Measurements from ENCODE around the gene ATP5MK. TPM values are rescaled to one million over a fixed set of nuclear protein-coding genes. Genes with fewer than 3 reads are reported as not detected.

ATP5MK gene
- total and polyA plus RNA-seq, 12 donors, result 936 to 3,857 (median 1,276) TPM

DNA sequence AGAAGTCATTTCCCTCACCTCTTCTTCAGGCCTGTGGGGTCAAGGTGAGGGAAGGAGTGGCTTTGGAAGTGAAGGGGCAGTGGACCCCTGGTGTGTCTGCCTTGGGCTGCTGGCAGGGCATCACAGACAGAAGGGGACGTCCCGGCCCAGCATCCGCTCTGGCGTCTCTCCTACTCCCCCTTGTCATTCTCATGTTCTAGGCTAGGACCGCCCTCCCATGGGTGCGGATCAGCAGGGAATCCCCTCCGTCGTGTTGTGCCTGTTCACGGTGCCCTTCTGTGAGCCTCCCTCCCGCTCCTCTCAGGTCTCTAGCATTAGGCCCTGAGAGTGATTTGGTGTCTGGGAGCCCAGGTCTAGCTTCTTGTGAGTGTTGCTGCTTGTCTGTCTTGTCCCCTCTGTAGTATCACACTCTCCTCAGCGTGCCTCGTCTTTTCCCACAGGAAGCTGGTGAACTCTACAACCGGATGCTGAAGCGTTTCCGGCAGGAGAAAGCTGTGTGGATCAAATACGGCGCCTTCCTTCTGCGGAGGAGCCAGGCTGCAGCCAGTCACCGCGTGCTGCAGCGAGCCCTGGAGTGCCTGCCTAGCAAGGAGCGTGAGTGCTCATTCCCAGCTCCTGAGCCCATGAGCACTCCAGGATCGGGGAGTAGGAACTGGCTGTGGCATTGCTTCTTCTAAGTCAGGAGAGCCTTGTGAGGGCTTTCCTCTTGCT is 47.4 kb upstream of the ATP5MK start:
- ATAC-seq, result peak in 2 of 8 donors; percentile 5 to 26

DNA sequence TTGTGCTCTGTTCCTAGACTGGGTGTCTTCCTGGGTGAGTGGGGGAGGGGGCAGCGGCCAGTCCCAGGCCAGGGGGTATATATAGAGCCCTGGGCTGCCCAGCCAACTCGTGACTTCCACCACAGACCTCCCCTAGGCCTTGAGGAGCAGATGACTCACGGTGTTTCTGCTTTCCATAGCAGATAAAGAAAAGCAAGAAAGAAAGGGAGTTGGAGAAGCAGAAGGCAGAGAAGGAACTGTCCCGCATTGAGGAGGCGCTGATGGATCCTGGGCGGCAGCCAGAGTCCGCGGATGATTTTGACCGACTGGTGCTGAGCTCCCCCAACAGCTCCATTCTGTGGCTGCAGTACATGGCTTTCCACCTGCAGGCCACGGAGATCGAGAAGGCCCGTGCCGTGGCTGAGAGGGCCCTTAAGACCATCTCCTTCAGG is 45.8 kb upstream of the ATP5MK start:
- H3K27ac ChIP-seq, result peak overlapping the region in 6 of 10 donors; percentile 13 to 72 (median 24)
- intact Hi-C loops (cut with DNase I), result no loop called here
- peaks cover 0 to 99% (median 46%) of the 10 kb centered on the region in 9 donors for H3K36me3 ChIP-seq
- TF ChIP-seq, protein P1, sequence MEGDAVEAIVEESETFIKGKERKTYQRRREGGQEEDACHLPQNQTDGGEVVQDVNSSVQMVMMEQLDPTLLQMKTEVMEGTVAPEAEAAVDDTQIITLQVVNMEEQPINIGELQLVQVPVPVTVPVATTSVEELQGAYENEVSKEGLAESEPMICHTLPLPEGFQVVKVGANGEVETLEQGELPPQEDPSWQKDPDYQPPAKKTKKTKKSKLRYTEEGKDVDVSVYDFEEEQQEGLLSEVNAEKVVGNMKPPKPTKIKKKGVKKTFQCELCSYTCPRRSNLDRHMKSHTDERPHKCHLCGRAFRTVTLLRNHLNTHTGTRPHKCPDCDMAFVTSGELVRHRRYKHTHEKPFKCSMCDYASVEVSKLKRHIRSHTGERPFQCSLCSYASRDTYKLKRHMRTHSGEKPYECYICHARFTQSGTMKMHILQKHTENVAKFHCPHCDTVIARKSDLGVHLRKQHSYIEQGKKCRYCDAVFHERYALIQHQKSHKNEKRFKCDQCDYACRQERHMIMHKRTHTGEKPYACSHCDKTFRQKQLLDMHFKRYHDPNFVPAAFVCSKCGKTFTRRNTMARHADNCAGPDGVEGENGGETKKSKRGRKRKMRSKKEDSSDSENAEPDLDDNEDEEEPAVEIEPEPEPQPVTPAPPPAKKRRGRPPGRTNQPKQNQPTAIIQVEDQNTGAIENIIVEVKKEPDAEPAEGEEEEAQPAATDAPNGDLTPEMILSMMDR (IDR thresholded peaks at IDR 0.05), result no peak
- ATAC-seq (peak in 6 of 8 donors; percentile 40 to 70 (median 53)), DNase-seq (peak; percentile 37 to 61)
- no peak overlapping the region for H3K4me3 ChIP-seq
- WGBS, 2 donors, result 52 to 54% methylated on average over 13 of the region's 13 CpGs
- peaks cover 14 to 60% (median 49%) of the 10 kb centered on the region in 9 donors for H3K4me1 ChIP-seq
- H3K27me3 ChIP-seq, result no peaks in the 10 kb centered on the region
- no peaks in the 10 kb centered on the region for H3K9me3 ChIP-seq

More for the DNA sequence above, 47.4 kb upstream of the ATP5MK start:
- TF ChIP-seq, protein P1 (IDR thresholded peaks at IDR 0.05), result no peak
- Histone ChIP-seq H3K4me3 (no peak overlapping the region), H3K27ac (peak overlapping the region in 7 of 10 donors; percentile 18 to 98 (median 36)), H3K9me3 (no peaks in the 10 kb centered on the region), H3K4me1 (peaks cover 18 to 76% (median 63%) of the 10 kb centered on the region in 9 donors), H3K36me3 (peaks cover 3 to 99% (median 46%) of the 10 kb centered on the region in 9 donors), H3K27me3 (no peaks in the 10 kb centered on the region)
- no peak for DNase-seq
- 76 to 80% methylated on average over 23 of the region's 23 CpGs for WGBS, 2 donors
- intact Hi-C loops (cut with DNase I), result no loop called here

DNA sequence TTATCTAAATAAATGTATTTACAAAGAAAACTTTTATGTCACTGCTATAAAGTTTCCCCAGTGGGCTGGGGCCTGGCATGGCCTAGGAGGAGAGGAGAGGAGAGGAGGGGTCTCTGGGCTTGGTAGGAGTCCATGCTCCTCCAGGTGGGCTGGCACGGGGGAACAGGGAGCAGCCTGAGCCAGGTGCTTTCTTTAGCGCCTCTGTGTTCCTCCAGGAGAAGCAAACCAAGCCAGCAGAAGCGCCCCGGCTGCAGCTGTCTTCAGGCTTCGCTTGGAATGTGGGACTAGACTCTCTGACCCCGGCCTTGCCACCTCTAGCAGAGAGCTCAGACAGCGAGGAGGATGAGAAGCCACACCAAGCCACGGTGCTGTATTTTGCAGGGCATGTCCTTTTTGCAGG is 45.3 kb upstream of the ATP5MK start:
- no peaks in the 10 kb centered on the region for H3K27me3 ChIP-seq
- H3K27ac ChIP-seq, result peak overlapping the region in 6 of 10 donors; percentile 13 to 72 (median 24)
- no peaks in the 10 kb centered on the region for H3K9me3 ChIP-seq
- WGBS, 2 donors, result 77 to 80% methylated on average over 8 of the region's 8 CpGs
- peaks cover 0 to 99% (median 46%) of the 10 kb centered on the region in 9 donors for H3K36me3 ChIP-seq
- H3K4me1 ChIP-seq, result peaks cover 12 to 56% (median 44%) of the 10 kb centered on the region in 9 donors
- no peak overlapping the region for H3K4me3 ChIP-seq
- no peak for DNase-seq
- TF ChIP-seq, protein P1 (IDR thresholded peaks at IDR 0.05), result no peak
- intact Hi-C loops (cut with DNase I), result no loop called here
- ATAC-seq, result no peak

DNA sequence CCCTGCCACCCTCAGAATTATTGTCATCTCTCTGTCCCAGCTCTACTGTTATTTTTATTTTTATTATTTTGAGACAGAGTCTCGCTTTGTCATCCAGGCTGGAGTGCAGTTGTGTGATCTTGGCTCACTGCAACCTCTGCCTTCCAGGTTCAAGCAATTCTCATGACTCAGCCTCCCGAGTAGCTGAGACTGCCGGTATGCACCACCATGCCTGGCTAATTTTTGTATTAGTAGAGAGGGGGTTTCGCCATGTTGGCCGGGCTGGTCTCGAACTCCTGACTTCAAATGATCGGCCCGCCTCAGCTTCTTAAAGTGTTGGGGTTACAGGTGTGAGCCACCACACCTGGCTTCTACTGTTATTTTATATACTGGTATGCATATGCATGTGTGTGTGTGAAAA is 44.9 kb upstream of the ATP5MK start:
- Histone ChIP-seq H3K9me3 (no peaks in the 10 kb centered on the region), H3K27me3 (no peaks in the 10 kb centered on the region), H3K4me1 (peaks cover 8 to 52% (median 40%) of the 10 kb centered on the region in 9 donors), H3K4me3 (no peak overlapping the region), H3K27ac (peak overlapping the region in 2 of 10 donors; percentile 23 to 39), H3K36me3 (peaks cover 0 to 99% (median 43%) of the 10 kb centered on the region in 9 donors)
- intact Hi-C loops (cut with DNase I), result no loop called here
- DNase-seq, result no peak
- no peak for ATAC-seq
- TF ChIP-seq, protein P1 (IDR thresholded peaks at IDR 0.05), result no peak
- 97 to 99% methylated on average over 8 of the region's 8 CpGs for WGBS, 2 donors
